Liver (tissue), 9 donors: ENCODE measurements around the gene PARP12. TPM values are rescaled to one million over a fixed set of nuclear protein-coding genes. Genes with fewer than 3 reads are reported as not detected.

Experiments used
- DNase-seq: peaks from one replicate; pipeline ENCODE4 v3.0.0-alpha.2; 2017; ENCODE audit warnings: low spot score
- H3K27ac ChIP-seq, 2 donors: one replicate each; pipeline ENCODE4 v1.7.0; 2013; ENCODE audit warnings: inconsistent platforms in 2 of 2, low read length in 2 of 2, control low read depth in 1 of 2, low read depth in 1 of 2, mild to moderate bottlenecking in 1 of 2
- H3K27me3 ChIP-seq, 4 donors: one replicate each; pipeline versions ENCODE4 v1.6.1 to v1.7.0; 2013; ENCODE audit warnings: low read length in 3 of 4, inconsistent platforms in 1 of 4, mild to moderate bottlenecking in 1 of 4, moderate library complexity in 1 of 4; ENCODE audit not compliant: control insufficient read depth in 4 of 4, insufficient read depth in 4 of 4
- H3K36me3 ChIP-seq, 4 donors: one replicate each; pipeline versions ENCODE4 v1.6.1 to v1.7.0; 2013; ENCODE audit warnings: low read length in 3 of 4, mild to moderate bottlenecking in 3 of 4, low read depth in 1 of 4, moderate library complexity in 1 of 4; ENCODE audit not compliant: control insufficient read depth in 4 of 4, insufficient read depth in 3 of 4
- H3K4me1 ChIP-seq, 4 donors: one replicate each; pipeline versions ENCODE4 v1.6.1 to v1.7.0; 2013; ENCODE audit warnings: low read length in 3 of 4, mild to moderate bottlenecking in 3 of 4, moderate library complexity in 1 of 4; ENCODE audit not compliant: control insufficient read depth in 4 of 4, insufficient read depth in 4 of 4
- H3K4me3 ChIP-seq, 3 donors: one replicate each; pipeline versions ENCODE4 v1.6.1 to v1.7.0; 2013; ENCODE audit warnings: low read length in 3 of 3, control low read depth in 1 of 3, low read depth in 1 of 3, mild to moderate bottlenecking in 1 of 3
- H3K9ac ChIP-seq, 2 donors: one replicate each; pipeline ENCODE4 v1.7.0; 2013; ENCODE audit warnings: low read length in 2 of 2, mild to moderate bottlenecking in 2 of 2, moderate library complexity in 2 of 2, control low read depth in 1 of 2, low read depth in 1 of 2
- H3K9me3 ChIP-seq, 4 donors: one replicate each; pipeline versions ENCODE4 v1.6.1 to v1.7.0; 2013; ENCODE audit warnings: low read length in 3 of 4; ENCODE audit not compliant: control insufficient read depth in 4 of 4
- ATF3 ChIP-seq: IDR thresholded peaks from 2 replicates; pipeline ENCODE4 v1.6.1; 2016; ENCODE audit warnings: antibody characterized with exemption
- FOXA2 ChIP-seq: IDR thresholded peaks from 2 replicates; pipeline ENCODE4 v1.6.1; 2016; ENCODE audit warnings: antibody characterized with exemption
- JUND ChIP-seq, 2 donors: IDR thresholded peaks; 2 replicates each; pipeline ENCODE4 v1.6.1; 2016; ENCODE audit warnings: antibody characterized with exemption in 2 of 2
- RAD21 ChIP-seq, 2 donors: IDR thresholded peaks; 2 replicates each; pipeline ENCODE4 v1.6.1; 2016; ENCODE audit warnings: antibody characterized with exemption in 2 of 2, mild to moderate bottlenecking in 2 of 2
- RXRA ChIP-seq, 2 donors: IDR thresholded peaks; 2 replicates each; pipeline ENCODE4 v1.6.1; 2017 to 2018; ENCODE audit warnings: antibody characterized with exemption in 2 of 2, mild to moderate bottlenecking in 1 of 2
- ZBTB33 ChIP-seq: IDR thresholded peaks from 2 replicates; pipeline ENCODE4 v1.6.1; 2016; ENCODE audit warnings: antibody characterized with exemption
- WGBS: extraction: QIAGEN DNeasy Blood & Tissue Kit; methylation state at CpG from one replicate; pipeline ENCODE4 v1.1.7; 2013; 5-methylcytosine and 5-hydroxymethylcytosine counted together
- polyA plus RNA-seq, 2 donors: library from polyadenylated mRNA; stranded (reverse) in 1 of 2; unstranded in 1 of 2; fragments of 200-250 nt in 1 of 2; fragments of >200 nt in 1 of 2; fragmentation: Nextera tagmentation in 1 of 2; extraction: Ambion mirVana in 1 of 2; gene quantifications; one replicate each; pipeline versions ENCODE4 v1.2.1 to v1.2.3, GENCODE V29; 2013 to 2015
- total RNA-seq, 2 donors: library from RNA; depleted of rRNA; stranded (reverse); fragments of >200 nt; gene quantifications; one replicate each; pipeline ENCODE4 v1.2.3, GENCODE V29; 2014
- TF ChIP-seq, protein P1 (sequence below): IDR thresholded peaks from 2 replicates; pipeline ENCODE4 v1.6.1; 2016; ENCODE audit warnings: antibody characterized with exemption, mild to moderate bottlenecking
- TF ChIP-seq, protein P2 (sequence below): fragments of 150-350 bp; IDR thresholded peaks from 2 replicates; pipeline ENCODE4 v1.5.1; 2017; ENCODE audit warnings: improper control_type of control experiment, low read depth, low read length; ENCODE audit not compliant: missing input control
- TF ChIP-seq, protein P3 (sequence below): IDR thresholded peaks from 2 replicates; pipeline ENCODE4 v1.6.1; 2016; ENCODE audit warnings: antibody characterized with exemption
- donor health status: healthy.
- donor health status: healthy.
- donor health status: healthy.
- donor health status: healthy.
- donor health status: healthy.

Gene PARP12
- total and polyA plus RNA-seq, 4 donors: 13.3 to 32.7 (median 19.8) TPM

- 98% methylated on average over 10 of the region's 10 CpGs for WGBS
These were observed 56.2 kb downstream of the PARP12 start for GRCh38 chr7:140006600-140006999.

More at GRCh38 chr7:140006600-140006999, 56.2 kb downstream of the PARP12 start:
- H3K4me3 ChIP-seq: no peak overlapping the region
- no peak overlapping the region for H3K9ac ChIP-seq
- no peaks in the 10 kb centered on the region for H3K27me3 ChIP-seq
- H3K27ac ChIP-seq: no peak overlapping the region
- TF ChIP-seq ATF3 (no peak), RAD21 (IDR thresholded peaks at IDR 0.05) (no peak), FOXA2 (no peak), RXRA (IDR thresholded peaks at IDR 0.05) (no peak), ZBTB33 (no peak), JUND (IDR thresholded peaks at IDR 0.05) (no peak)
- TF ChIP-seq, protein P1, sequence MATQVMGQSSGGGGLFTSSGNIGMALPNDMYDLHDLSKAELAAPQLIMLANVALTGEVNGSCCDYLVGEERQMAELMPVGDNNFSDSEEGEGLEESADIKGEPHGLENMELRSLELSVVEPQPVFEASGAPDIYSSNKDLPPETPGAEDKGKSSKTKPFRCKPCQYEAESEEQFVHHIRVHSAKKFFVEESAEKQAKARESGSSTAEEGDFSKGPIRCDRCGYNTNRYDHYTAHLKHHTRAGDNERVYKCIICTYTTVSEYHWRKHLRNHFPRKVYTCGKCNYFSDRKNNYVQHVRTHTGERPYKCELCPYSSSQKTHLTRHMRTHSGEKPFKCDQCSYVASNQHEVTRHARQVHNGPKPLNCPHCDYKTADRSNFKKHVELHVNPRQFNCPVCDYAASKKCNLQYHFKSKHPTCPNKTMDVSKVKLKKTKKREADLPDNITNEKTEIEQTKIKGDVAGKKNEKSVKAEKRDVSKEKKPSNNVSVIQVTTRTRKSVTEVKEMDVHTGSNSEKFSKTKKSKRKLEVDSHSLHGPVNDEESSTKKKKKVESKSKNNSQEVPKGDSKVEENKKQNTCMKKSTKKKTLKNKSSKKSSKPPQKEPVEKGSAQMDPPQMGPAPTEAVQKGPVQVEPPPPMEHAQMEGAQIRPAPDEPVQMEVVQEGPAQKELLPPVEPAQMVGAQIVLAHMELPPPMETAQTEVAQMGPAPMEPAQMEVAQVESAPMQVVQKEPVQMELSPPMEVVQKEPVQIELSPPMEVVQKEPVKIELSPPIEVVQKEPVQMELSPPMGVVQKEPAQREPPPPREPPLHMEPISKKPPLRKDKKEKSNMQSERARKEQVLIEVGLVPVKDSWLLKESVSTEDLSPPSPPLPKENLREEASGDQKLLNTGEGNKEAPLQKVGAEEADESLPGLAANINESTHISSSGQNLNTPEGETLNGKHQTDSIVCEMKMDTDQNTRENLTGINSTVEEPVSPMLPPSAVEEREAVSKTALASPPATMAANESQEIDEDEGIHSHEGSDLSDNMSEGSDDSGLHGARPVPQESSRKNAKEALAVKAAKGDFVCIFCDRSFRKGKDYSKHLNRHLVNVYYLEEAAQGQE: no peak
- TF ChIP-seq, protein P2, sequence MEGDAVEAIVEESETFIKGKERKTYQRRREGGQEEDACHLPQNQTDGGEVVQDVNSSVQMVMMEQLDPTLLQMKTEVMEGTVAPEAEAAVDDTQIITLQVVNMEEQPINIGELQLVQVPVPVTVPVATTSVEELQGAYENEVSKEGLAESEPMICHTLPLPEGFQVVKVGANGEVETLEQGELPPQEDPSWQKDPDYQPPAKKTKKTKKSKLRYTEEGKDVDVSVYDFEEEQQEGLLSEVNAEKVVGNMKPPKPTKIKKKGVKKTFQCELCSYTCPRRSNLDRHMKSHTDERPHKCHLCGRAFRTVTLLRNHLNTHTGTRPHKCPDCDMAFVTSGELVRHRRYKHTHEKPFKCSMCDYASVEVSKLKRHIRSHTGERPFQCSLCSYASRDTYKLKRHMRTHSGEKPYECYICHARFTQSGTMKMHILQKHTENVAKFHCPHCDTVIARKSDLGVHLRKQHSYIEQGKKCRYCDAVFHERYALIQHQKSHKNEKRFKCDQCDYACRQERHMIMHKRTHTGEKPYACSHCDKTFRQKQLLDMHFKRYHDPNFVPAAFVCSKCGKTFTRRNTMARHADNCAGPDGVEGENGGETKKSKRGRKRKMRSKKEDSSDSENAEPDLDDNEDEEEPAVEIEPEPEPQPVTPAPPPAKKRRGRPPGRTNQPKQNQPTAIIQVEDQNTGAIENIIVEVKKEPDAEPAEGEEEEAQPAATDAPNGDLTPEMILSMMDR: no peak
- TF ChIP-seq, protein P3, sequence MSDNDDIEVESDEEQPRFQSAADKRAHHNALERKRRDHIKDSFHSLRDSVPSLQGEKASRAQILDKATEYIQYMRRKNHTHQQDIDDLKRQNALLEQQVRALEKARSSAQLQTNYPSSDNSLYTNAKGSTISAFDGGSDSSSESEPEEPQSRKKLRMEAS: no peak
- H3K36me3 ChIP-seq: no peaks in the 10 kb centered on the region
- DNase-seq: no peak
- H3K4me1 ChIP-seq: peaks cover 3 to 8% (median 6%) of the 10 kb centered on the region in 4 donors
- H3K9me3 ChIP-seq: no peaks in the 10 kb centered on the region
